CD4-positive, alpha-beta T cell treated with Interleukin-17A for 1 hour (primary cell): ENCODE data around the gene ATRNL1.
"Not testable (repeated sequence)": the region's sequence is repeated elsewhere in the genome, so short reads cannot be mapped to it uniquely, and the experiment has no call there.

Experiments used
- DNase-seq: peaks from one replicate; pipeline ENCODE4 v3.0.0-alpha.2; 2020

Gene ATRNL1

GRCh38 chr10:115628616-115629015, 535.5 kb downstream of the ATRNL1 start:
- no peak for DNase-seq

GRCh38 chr10:115638246-115638645, 545.1 kb downstream of the ATRNL1 start:
- no peak for DNase-seq

GRCh38 chr10:115649217-115649616, 556.1 kb downstream of the ATRNL1 start:
- DNase-seq: no peak

- no peak for DNase-seq
Observed at GRCh38 chr10:115653473-115653872, 560.3 kb downstream of the ATRNL1 start.

- DNase-seq: no peak
Observed at GRCh38 chr10:115654961-115655360, 561.8 kb downstream of the ATRNL1 start.

- DNase-seq: no peak
Observed at GRCh38 chr10:115657161-115657860, 564.1 kb downstream of the ATRNL1 start.

- DNase-seq: no peak
Observed at GRCh38 chr10:115659616-115660015, 566.5 kb downstream of the ATRNL1 start.

GRCh38 chr10:115660391-115660790, 567.2 kb downstream of the ATRNL1 start:
- no peak for DNase-seq

GRCh38 chr10:115662422-115662821, 569.3 kb downstream of the ATRNL1 start:
- DNase-seq: no peak

- no peak for DNase-seq
Observed at GRCh38 chr10:115665549-115665948, 572.4 kb downstream of the ATRNL1 start.

GRCh38 chr10:115674496-115674895, 581.3 kb downstream of the ATRNL1 start:
- DNase-seq: no peak

- no peak for DNase-seq
Observed at GRCh38 chr10:115696747-115697146, 603.6 kb downstream of the ATRNL1 start.

- DNase-seq: no peak
Observed at GRCh38 chr10:115706026-115706425, 612.9 kb downstream of the ATRNL1 start.

GRCh38 chr10:115706488-115707076, 613.4 kb downstream of the ATRNL1 start:
- DNase-seq: no peak

- DNase-seq: no peak
Observed at GRCh38 chr10:115710136-115710535, 617.0 kb downstream of the ATRNL1 start.

GRCh38 chr10:115711306-115711705, 618.1 kb downstream of the ATRNL1 start:
- no peak for DNase-seq

GRCh38 chr10:115720121-115720520, 627.0 kb downstream of the ATRNL1 start:
- DNase-seq: no peak

GRCh38 chr10:115727129-115727528, 634.0 kb downstream of the ATRNL1 start:
- DNase-seq: no peak

GRCh38 chr10:115744089-115744488, 650.9 kb downstream of the ATRNL1 start:
- DNase-seq: no peak

GRCh38 chr10:115745943-115746342, 652.8 kb downstream of the ATRNL1 start:
- DNase-seq: no peak

GRCh38 chr10:115747811-115748210, 654.6 kb downstream of the ATRNL1 start:
- no peak for DNase-seq

- DNase-seq: not testable (repeated sequence)
Observed at GRCh38 chr10:115758488-115758887, 665.3 kb downstream of the ATRNL1 start.

GRCh38 chr10:115760131-115760530, 667.0 kb downstream of the ATRNL1 start:
- DNase-seq: no peak

- no peak for DNase-seq
Observed at GRCh38 chr10:115761166-115761565, 668.0 kb downstream of the ATRNL1 start.

- no peak for DNase-seq
Observed at GRCh38 chr10:115762029-115762428, 668.9 kb downstream of the ATRNL1 start.
